ENCODE data around the gene ZNF524. TPM values are rescaled to one million over a fixed set of nuclear protein-coding genes. Genes with fewer than 3 reads are reported as not detected.

Gene ZNF524
- total and polyA plus RNA-seq, 10 of the 15 experiments (the other 5 are each of a cell fraction or from before 2014, with no cell fraction given), result 0.47 to 18.6 (median 12.4) TPM; not detected in 1

GRCh38 chr19:55616395-55616875, 16.3 kb downstream of the ZNF524 start (continued):
- TF ChIP-seq, protein P1, sequence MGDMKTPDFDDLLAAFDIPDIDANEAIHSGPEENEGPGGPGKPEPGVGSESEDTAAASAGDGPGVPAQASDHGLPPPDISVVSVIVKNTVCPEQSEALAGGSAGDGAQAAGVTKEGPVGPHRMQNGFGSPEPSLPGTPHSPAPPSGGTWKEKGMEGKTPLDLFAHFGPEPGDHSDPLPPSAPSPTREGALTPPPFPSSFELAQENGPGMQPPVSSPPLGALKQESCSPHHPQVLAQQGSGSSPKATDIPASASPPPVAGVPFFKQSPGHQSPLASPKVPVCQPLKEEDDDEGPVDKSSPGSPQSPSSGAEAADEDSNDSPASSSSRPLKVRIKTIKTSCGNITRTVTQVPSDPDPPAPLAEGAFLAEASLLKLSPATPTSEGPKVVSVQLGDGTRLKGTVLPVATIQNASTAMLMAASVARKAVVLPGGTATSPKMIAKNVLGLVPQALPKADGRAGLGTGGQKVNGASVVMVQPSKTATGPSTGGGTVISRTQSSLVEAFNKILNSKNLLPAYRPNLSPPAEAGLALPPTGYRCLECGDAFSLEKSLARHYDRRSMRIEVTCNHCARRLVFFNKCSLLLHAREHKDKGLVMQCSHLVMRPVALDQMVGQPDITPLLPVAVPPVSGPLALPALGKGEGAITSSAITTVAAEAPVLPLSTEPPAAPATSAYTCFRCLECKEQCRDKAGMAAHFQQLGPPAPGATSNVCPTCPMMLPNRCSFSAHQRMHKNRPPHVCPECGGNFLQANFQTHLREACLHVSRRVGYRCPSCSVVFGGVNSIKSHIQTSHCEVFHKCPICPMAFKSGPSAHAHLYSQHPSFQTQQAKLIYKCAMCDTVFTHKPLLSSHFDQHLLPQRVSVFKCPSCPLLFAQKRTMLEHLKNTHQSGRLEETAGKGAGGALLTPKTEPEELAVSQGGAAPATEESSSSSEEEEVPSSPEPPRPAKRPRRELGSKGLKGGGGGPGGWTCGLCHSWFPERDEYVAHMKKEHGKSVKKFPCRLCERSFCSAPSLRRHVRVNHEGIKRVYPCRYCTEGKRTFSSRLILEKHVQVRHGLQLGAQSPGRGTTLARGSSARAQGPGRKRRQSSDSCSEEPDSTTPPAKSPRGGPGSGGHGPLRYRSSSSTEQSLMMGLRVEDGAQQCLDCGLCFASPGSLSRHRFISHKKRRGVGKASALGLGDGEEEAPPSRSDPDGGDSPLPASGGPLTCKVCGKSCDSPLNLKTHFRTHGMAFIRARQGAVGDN (IDR thresholded peaks at IDR 0.05), result no peak
- TF ChIP-seq CHD2 (IDR thresholded peaks at IDR 0.05; ENCODE audit: borderline replicate concordance, low read depth, low read length) (no peak), NFYB (IDR thresholded peaks at IDR 0.05; ENCODE audit: insufficient read depth, low read depth, low read length) (no peak), CBFB (IDR thresholded peaks at IDR 0.05; ENCODE audit: low read depth) (no peak), TAF1 (IDR thresholded peaks at IDR 0.05; ENCODE audit: borderline replicate concordance, low read depth, low read length) (no peak), IKZF2 (IDR thresholded peaks at IDR 0.05) (no peak), MYC (IDR thresholded peaks at IDR 0.05; ENCODE audit: insufficient read depth, insufficient read length, insufficient replicate concordance, low read length, severe bottlenecking) (no peak), RAD21 (IDR thresholded peaks at IDR 0.05; ENCODE audit: insufficient read depth, low read depth, low read length) (no peak), ETV6 (conservative IDR thresholded peaks at IDR 0.05 in 1 of 2, IDR thresholded peaks at IDR 0.05 in 1 of 2; ENCODE audit: borderline replicate concordance in 1 of 2, low read depth in 1 of 2) (no peak)
- TF ChIP-seq, protein P2, sequence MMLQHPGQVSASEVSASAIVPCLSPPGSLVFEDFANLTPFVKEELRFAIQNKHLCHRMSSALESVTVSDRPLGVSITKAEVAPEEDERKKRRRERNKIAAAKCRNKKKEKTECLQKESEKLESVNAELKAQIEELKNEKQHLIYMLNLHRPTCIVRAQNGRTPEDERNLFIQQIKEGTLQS (IDR thresholded peaks at IDR 0.05; ENCODE audit: borderline replicate concordance, extremely low read depth, low read depth, low read length), result no peak
- TF ChIP-seq, protein P3, sequence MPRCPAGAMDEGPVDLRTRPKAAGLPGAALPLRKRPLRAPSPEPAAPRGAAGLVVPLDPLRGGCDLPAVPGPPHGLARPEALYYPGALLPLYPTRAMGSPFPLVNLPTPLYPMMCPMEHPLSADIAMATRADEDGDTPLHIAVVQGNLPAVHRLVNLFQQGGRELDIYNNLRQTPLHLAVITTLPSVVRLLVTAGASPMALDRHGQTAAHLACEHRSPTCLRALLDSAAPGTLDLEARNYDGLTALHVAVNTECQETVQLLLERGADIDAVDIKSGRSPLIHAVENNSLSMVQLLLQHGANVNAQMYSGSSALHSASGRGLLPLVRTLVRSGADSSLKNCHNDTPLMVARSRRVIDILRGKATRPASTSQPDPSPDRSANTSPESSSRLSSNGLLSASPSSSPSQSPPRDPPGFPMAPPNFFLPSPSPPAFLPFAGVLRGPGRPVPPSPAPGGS (IDR thresholded peaks at IDR 0.05; ENCODE audit: borderline replicate concordance, insufficient read depth, low read depth, low read length, poor library complexity, severe bottlenecking), result no peak

Data from GM12878 (cell line).